GM13977 (cell line): Measurements from ENCODE around the gene MTMR3.
"Not testable (repeated sequence)": the region's sequence is repeated elsewhere in the genome, so short reads cannot be mapped to it uniquely, and the experiment has no call there.

ENCODE experiments used
- DNase-seq: peaks from one replicate; pipeline ENCODE4 v3.0.0; 2012; ENCODE audit warnings: low spot score
- CTCF ChIP-seq: IDR thresholded peaks from 2 replicates; pipeline ENCODE4 v1.5.1; 2012; ENCODE audit warnings: mild to moderate bottlenecking, control low read depth; ENCODE audit not compliant: insufficient read depth; ENCODE audit errors: extremely low read depth, missing control alignments
- in situ Hi-C: fragments of 300-500 bp; cut with MboI; formaldehyde crosslinking; loops from one replicate; pipeline ENCODE4 v1.12.0; 2022; ENCODE audit warnings: low sequenced_read_pairs, low pct_unique_long_range_greater_than_20kb, mixed read lengths, inconsistent platforms; ENCODE audit not compliant: unreplicated experiment

Gene MTMR3

GRCh38 chr22:29855611-29856181, 27.3 kb upstream of the MTMR3 start:
- TF ChIP-seq CTCF: no peak
- in situ Hi-C loops: no loop called here

GRCh38 chr22:29856496-29856895, 26.5 kb upstream of the MTMR3 start:
- TF ChIP-seq CTCF: no peak
- no peak for DNase-seq
- in situ Hi-C loops: no loop called here

More at GRCh38 chr22:29855611-29856181, 27.3 kb upstream of the MTMR3 start:
- no peak for DNase-seq

- in situ Hi-C loops, DNase-seq: not testable (repeated sequence)
Observed at GRCh38 chr22:29859030-29859429, 23.9 kb upstream of the MTMR3 start.

- no peak for DNase-seq
- no peak for TF ChIP-seq CTCF
- in situ Hi-C loops: no loop called here
Observed at GRCh38 chr22:29860006-29860766, 22.8 kb upstream of the MTMR3 start.

- TF ChIP-seq CTCF: no peak
- DNase-seq: no peak
- in situ Hi-C loops: no loop called here
Observed at GRCh38 chr22:29861672-29862297, 21.2 kb upstream of the MTMR3 start.

GRCh38 chr22:29865572-29865971, 17.4 kb upstream of the MTMR3 start:
- DNase-seq, in situ Hi-C loops: not testable (repeated sequence)

GRCh38 chr22:29867260-29867659, 15.7 kb upstream of the MTMR3 start:
- no peak for DNase-seq
- no peak for TF ChIP-seq CTCF
- in situ Hi-C loops: no loop called here
